Esophagus squamous epithelium (tissue), 5 donors: ENCODE results near the gene ACOT11. TPM values are rescaled to one million over a fixed set of nuclear protein-coding genes. Genes with fewer than 3 reads are reported as not detected.
"Not testable (repeated sequence)": the region's sequence is repeated elsewhere in the genome, so short reads cannot be mapped to it uniquely, and the experiment has no call there.

ENCODE experiments used
- DNase-seq: peaks from one replicate; lab custom pipeline; 2025; lab: John Stamatoyannopoulos, UW
- H3K27ac ChIP-seq, 4 donors: fragments of 200-600 bp; sonication (generic); one replicate each; pipeline ENCODE4 v1.5.1; 2016 to 2019; ENCODE audit warnings: mild to moderate bottlenecking in 1 of 4
- H3K27me3 ChIP-seq, 4 donors: fragments of 200-600 bp; sonication (generic); 1 replicate in 3 of 4; 2 replicates in 1 of 4; pipeline versions ENCODE4 v1.5.1 to v1.6.0; 2017 to 2021; ENCODE audit warnings: antibody characterized with exemption in 1 of 4
- H3K36me3 ChIP-seq, 3 donors: fragments of 200-600 bp; sonication (generic); one replicate each; pipeline ENCODE4 v1.5.1; 2016 to 2019
- H3K4me1 ChIP-seq, 3 donors: fragments of 200-600 bp; sonication (generic); one replicate each; pipeline ENCODE4 v1.5.1; 2017 to 2019
- H3K4me3 ChIP-seq, 4 donors: fragments of 200-600 bp; sonication (generic); 1 replicate in 3 of 4; 2 replicates in 1 of 4; pipeline ENCODE4 v1.5.1; 2016 to 2019; ENCODE audit warnings: mild to moderate bottlenecking in 2 of 4, moderate library complexity in 1 of 4
- H3K9me3 ChIP-seq, 3 donors: fragments of 200-600 bp; sonication (generic); one replicate each; pipeline ENCODE4 v1.5.1; 2016 to 2019
- CTCF ChIP-seq, 6 experiments: fragments of 450-650 bp in 4 of 6; fragments of 200-600 bp in 2 of 6; sonication (generic) in 2 of 6; IDR thresholded peaks; one replicate each; pipeline ENCODE4 v1.5.1; 2016 to 2019; ENCODE audit warnings: antibody characterized with exemption in 6 of 6, mild to moderate bottlenecking in 4 of 6, moderate library complexity in 4 of 6
- POLR2A ChIP-seq, 4 donors: fragments of 450-650 bp; IDR thresholded peaks; one replicate each; pipeline ENCODE4 v1.6.1; 2017; ENCODE audit warnings: antibody characterized with exemption in 4 of 4, mild to moderate bottlenecking in 4 of 4, moderate library complexity in 3 of 4
- WGBS, 2 donors: methylation state at CpG; one replicate each; pipeline ENCODE4 v1.1.5; 2018; 5-methylcytosine and 5-hydroxymethylcytosine counted together
- intact Hi-C: fragments of 100-400 bp; cut with DNase I; formaldehyde crosslinking; loops from one replicate; pipeline ENCODE4 v1.15.0; 2022
- total RNA-seq, 4 donors: library from RNA; depleted of rRNA; stranded (reverse); fragments of >200 nt; gene quantifications; one replicate each; pipeline ENCODE4 v1.1.0, GENCODE V29; 2016
- donor health status: DM: yes; HTN: yes; CAD: no.

Gene ACOT11
- total RNA-seq, 4 donors from 2014 or later = 10.1 to 33.9 (median 20.3) TPM

- H3K27me3 ChIP-seq = no peaks in the 10 kb centered on the region
- H3K4me1 ChIP-seq = no peaks in the 10 kb centered on the region
- TF ChIP-seq POLR2A (IDR thresholded peaks at IDR 0.05) (no peak), CTCF (IDR thresholded peaks at IDR 0.05) (no peak)
- intact Hi-C loops = no loop called here
- 68 to 82% methylated on average over 1 to 3 of the region's 5 CpGs for WGBS, 2 donors
- H3K27ac ChIP-seq = no peak overlapping the region
- H3K36me3 ChIP-seq = no peaks in the 10 kb centered on the region
- no peak overlapping the region for H3K4me3 ChIP-seq
- DNase-seq = no peak
- no peaks in the 10 kb centered on the region for H3K9me3 ChIP-seq
Observed at GRCh38 chr1:54519709-54520108, 28.3 kb upstream of the ACOT11 start.

- 86 to 89% methylated on average over 9 of the region's 9 CpGs for WGBS, 2 donors
- intact Hi-C loops = no loop called here
- H3K27me3 ChIP-seq = no peaks in the 10 kb centered on the region
- no peaks in the 10 kb centered on the region for H3K4me1 ChIP-seq
- no peaks in the 10 kb centered on the region for H3K36me3 ChIP-seq
- DNase-seq = no peak
- H3K27ac ChIP-seq = no peak overlapping the region
- no peaks in the 10 kb centered on the region for H3K9me3 ChIP-seq
- H3K4me3 ChIP-seq = no peak overlapping the region
- TF ChIP-seq CTCF (IDR thresholded peaks at IDR 0.05) = no peak
- no peak for TF ChIP-seq POLR2A (IDR thresholded peaks at IDR 0.05)
Observed at GRCh38 chr1:54520631-54521321, 27.3 kb upstream of the ACOT11 start.

- H3K27ac ChIP-seq, H3K36me3 ChIP-seq, H3K4me3 ChIP-seq, H3K9me3 ChIP-seq, H3K4me1 ChIP-seq, H3K27me3 ChIP-seq, intact Hi-C loops, DNase-seq: not testable (repeated sequence)
- 69 to 90% methylated on average over 3 of the region's 3 CpGs for WGBS, 2 donors
Observed at GRCh38 chr1:54526565-54526964, 21.5 kb upstream of the ACOT11 start.

- WGBS, 2 donors = 69 to 82% methylated on average over 1 of the region's 1 CpG
- no peak for TF ChIP-seq CTCF (IDR thresholded peaks at IDR 0.05)
- no peak for TF ChIP-seq POLR2A (IDR thresholded peaks at IDR 0.05)
- no peak overlapping the region for H3K4me3 ChIP-seq
- H3K9me3 ChIP-seq = no peaks in the 10 kb centered on the region
- H3K27me3 ChIP-seq = no peaks in the 10 kb centered on the region
- intact Hi-C loops = no loop called here
- DNase-seq = no peak
- no peaks in the 10 kb centered on the region for H3K4me1 ChIP-seq
- no peak overlapping the region for H3K27ac ChIP-seq
- H3K36me3 ChIP-seq = no peaks in the 10 kb centered on the region
Observed at GRCh38 chr1:54528613-54529012, 19.4 kb upstream of the ACOT11 start.

GRCh38 chr1:54532033-54532432, 16.0 kb upstream of the ACOT11 start:
- H3K4me1 ChIP-seq = no peaks in the 10 kb centered on the region
- intact Hi-C loops = no loop called here

GRCh38 chr1:54536656-54537055, 11.4 kb upstream of the ACOT11 start:
- H3K4me3 ChIP-seq, H3K4me1 ChIP-seq, H3K9me3 ChIP-seq, DNase-seq, H3K27ac ChIP-seq, intact Hi-C loops, H3K27me3 ChIP-seq, H3K36me3 ChIP-seq: not testable (repeated sequence)
- WGBS, 2 donors = 78 to 91% methylated on average over 4 of the region's 4 CpGs

More at GRCh38 chr1:54532033-54532432, 16.0 kb upstream of the ACOT11 start:
- Histone ChIP-seq H3K36me3 (no peaks in the 10 kb centered on the region), H3K27ac (no peak overlapping the region), H3K4me3 (no peak overlapping the region), H3K9me3 (no peaks in the 10 kb centered on the region), H3K27me3 (no peaks in the 10 kb centered on the region)
- no peak for DNase-seq
- TF ChIP-seq CTCF (IDR thresholded peaks at IDR 0.05) (no peak), POLR2A (IDR thresholded peaks at IDR 0.05) (no peak)
- 90 to 92% methylated on average over 2 of the region's 2 CpGs for WGBS, 2 donors
